ENCODE measurements around the gene PPP6R2.
"Not testable (repeated sequence)": the region's sequence is repeated elsewhere in the genome, so short reads cannot be mapped to it uniquely, and the experiment has no call there.

The PPP6R2 gene

DNA sequence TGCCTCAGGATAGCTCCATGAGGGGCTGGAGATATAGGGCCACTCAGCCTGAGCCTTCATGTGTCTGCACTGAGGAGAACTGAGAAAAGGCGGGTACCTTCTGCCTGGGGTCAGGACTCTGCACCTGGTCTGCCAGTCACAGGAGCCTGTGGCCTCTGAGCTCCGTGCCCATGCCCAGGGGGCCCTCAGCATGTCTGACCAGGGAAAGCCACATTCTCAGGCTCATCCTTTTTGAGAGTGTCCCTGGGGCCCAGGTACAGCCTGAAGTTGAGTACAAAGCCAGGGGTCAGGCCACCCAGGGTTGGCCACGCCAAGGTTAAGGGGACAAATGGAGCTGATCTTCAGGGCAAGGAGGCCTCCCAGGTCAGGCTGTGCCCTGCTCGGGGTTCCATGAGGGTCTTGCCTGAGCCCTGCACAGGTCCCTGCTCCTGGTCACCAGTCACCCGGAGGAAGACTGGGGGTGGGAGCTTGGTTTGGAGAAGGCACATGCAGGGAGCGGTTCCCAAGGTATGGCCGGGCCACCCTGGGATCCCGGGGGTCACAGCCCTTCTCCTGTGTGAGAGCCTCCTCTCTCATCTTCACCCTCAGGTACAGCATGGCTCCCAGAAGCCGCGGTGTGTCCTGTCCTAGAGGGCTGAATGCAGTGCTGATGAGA lies 22.3 kb upstream of the PPP6R2 start:
- no peak for TF ChIP-seq ZNF48 (tag by site-specific recombination; IDR thresholded peaks at IDR 0.05)
- no peaks in the 10 kb centered on the region for H3K4me1 ChIP-seq (ENCODE audit: control insufficient read depth, insufficient read depth, low read length)
- no peaks in the 10 kb centered on the region for H3K9me3 ChIP-seq (ENCODE audit: control insufficient read depth, insufficient read depth, low read depth, low read length)
- no peak overlapping the region for H3K27ac ChIP-seq (ENCODE audit: extremely low read depth, low read depth, low read length)
- ChIA-PET CTCF (interaction anchor here (0.5 to 1.6 kb wide), 2 partner anchors 21 to 22 kb away, joined by 3 to 5 read pairs; no protein-coding TSS in a partner anchor), POLR2A (interaction anchor here (3.5 kb wide), 1 partner anchor 14 kb away, joined by 15 read pairs; the partner anchor contains the start of gene PLXNB2)
- H3K36me3 ChIP-seq (ENCODE audit: control insufficient read depth in 2 of 2, insufficient read depth in 1 of 2, low read length in 2 of 2) = no peaks in the 10 kb centered on the region
- H3K4me3 ChIP-seq (ENCODE audit: low read depth, low read length) = no peak overlapping the region

DNA sequence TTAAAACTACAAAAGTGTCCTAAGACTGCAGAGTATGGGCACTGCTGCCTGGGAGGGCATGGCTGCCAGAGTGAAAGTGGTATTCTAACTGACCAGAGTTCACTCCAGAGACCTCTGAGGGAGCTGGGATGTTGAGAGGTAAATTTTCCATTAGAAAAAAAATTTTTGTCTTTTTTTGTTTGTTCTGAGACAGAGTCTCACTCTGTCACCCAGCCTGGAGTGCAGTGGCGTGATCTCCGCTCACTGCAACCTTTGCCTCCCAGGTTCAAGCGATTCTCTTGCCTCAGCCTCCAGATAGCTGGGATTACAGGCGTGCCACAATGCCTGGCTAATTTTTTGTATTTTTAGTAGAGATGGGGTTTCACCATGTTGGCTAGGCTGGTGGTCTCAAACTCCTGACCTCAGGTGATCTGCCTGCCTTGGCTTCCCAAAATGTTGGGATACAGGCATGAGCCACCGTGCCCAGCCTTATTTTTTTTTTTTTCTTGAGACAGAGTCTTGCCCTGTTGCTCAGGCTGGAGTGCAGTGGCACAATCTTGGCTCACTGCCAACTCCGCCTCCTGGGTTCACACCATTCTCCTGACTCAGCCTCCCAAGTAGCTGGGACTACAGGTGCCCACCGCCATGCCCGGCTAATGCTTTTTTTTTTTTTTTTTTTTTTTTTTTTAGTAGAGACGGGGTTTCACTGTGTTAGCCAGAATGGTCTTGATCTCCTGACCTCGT lies 20.6 kb upstream of the PPP6R2 start:
- H3K4me1 ChIP-seq (ENCODE audit: control insufficient read depth, insufficient read depth, low read length); H3K27ac ChIP-seq (ENCODE audit: extremely low read depth, low read depth, low read length); H3K4me3 ChIP-seq (ENCODE audit: low read depth, low read length); H3K9me3 ChIP-seq (ENCODE audit: control insufficient read depth, insufficient read depth, low read depth, low read length); H3K36me3 ChIP-seq (ENCODE audit: control insufficient read depth in 2 of 2, insufficient read depth in 1 of 2, low read length in 2 of 2): not testable (repeated sequence)
- ChIA-PET POLR2A (interaction anchor here (1.7 to 3.5 kb wide), 2 partner anchors 16 to 18 kb away, joined by 5 to 15 read pairs; partner anchors contain the start of gene PLXNB2), CTCF (interaction anchor here (0.8 to 1.5 kb wide), 4 partner anchors 11 to 81 kb away, joined by 4 to 6 read pairs (median 6); no protein-coding TSS in a partner anchor)
- peak; percentile 80 for TF ChIP-seq SCRT2 (tag by site-specific recombination; IDR thresholded peaks at IDR 0.05)
- TF ChIP-seq, protein P1, sequence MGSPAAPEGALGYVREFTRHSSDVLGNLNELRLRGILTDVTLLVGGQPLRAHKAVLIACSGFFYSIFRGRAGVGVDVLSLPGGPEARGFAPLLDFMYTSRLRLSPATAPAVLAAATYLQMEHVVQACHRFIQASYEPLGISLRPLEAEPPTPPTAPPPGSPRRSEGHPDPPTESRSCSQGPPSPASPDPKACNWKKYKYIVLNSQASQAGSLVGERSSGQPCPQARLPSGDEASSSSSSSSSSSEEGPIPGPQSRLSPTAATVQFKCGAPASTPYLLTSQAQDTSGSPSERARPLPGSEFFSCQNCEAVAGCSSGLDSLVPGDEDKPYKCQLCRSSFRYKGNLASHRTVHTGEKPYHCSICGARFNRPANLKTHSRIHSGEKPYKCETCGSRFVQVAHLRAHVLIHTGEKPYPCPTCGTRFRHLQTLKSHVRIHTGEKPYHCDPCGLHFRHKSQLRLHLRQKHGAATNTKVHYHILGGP (tag by site-specific recombination; IDR thresholded peaks at IDR 0.05) = peak; percentile 33; the same call in 1 of the 2 replicates
- TF ChIP-seq ZNF37A (tag by site-specific recombination; IDR thresholded peaks at IDR 0.05) = peak; percentile 57; the same call in 1 of the 2 replicates
- TF ChIP-seq, protein P2, sequence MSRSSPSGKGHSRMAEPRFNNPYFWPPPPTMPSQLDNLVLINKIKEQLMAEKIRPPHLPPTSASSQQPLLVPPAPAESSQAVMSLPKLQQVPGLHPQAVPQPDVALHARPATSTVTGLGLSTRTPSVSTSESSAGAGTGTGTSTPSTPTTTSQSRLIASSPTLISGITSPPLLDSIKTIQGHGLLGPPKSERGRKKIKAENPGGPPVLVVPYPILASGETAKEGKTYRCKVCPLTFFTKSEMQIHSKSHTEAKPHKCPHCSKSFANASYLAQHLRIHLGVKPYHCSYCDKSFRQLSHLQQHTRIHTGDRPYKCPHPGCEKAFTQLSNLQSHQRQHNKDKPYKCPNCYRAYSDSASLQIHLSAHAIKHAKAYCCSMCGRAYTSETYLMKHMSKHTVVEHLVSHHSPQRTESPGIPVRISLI (tag by site-specific recombination; IDR thresholded peaks at IDR 0.05) = peak; percentile 83
- 0 out of 2 replicates have a peak, but pooled peaks have one; percentile 38 for TF ChIP-seq ZNF624 (tag by site-specific recombination; IDR thresholded peaks at IDR 0.05)
- TF ChIP-seq, protein P3, sequence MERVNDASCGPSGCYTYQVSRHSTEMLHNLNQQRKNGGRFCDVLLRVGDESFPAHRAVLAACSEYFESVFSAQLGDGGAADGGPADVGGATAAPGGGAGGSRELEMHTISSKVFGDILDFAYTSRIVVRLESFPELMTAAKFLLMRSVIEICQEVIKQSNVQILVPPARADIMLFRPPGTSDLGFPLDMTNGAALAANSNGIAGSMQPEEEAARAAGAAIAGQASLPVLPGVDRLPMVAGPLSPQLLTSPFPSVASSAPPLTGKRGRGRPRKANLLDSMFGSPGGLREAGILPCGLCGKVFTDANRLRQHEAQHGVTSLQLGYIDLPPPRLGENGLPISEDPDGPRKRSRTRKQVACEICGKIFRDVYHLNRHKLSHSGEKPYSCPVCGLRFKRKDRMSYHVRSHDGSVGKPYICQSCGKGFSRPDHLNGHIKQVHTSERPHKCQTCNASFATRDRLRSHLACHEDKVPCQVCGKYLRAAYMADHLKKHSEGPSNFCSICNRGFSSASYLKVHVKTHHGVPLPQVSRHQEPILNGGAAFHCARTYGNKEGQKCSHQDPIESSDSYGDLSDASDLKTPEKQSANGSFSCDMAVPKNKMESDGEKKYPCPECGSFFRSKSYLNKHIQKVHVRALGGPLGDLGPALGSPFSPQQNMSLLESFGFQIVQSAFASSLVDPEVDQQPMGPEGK (tag by site-specific recombination; IDR thresholded peaks at IDR 0.05) = 0 out of 2 replicates have a peak, but pooled peaks have one; percentile 16
- TF ChIP-seq, protein P4, sequence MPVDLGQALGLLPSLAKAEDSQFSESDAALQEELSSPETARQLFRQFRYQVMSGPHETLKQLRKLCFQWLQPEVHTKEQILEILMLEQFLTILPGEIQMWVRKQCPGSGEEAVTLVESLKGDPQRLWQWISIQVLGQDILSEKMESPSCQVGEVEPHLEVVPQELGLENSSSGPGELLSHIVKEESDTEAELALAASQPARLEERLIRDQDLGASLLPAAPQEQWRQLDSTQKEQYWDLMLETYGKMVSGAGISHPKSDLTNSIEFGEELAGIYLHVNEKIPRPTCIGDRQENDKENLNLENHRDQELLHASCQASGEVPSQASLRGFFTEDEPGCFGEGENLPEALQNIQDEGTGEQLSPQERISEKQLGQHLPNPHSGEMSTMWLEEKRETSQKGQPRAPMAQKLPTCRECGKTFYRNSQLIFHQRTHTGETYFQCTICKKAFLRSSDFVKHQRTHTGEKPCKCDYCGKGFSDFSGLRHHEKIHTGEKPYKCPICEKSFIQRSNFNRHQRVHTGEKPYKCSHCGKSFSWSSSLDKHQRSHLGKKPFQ (tag by site-specific recombination; IDR thresholded peaks at IDR 0.05) = peak; percentile 97
- 0 out of 2 replicates have a peak, but pooled peaks have one; percentile 22 for TF ChIP-seq ZNF335 (tag by site-specific recombination; conservative IDR thresholded peaks at IDR 0.05)
- 0 out of 2 replicates have a peak, but pooled peaks have one; percentile 16 for TF ChIP-seq ZBTB17 (tag by site-specific recombination; IDR thresholded peaks at IDR 0.05)
- TF ChIP-seq ZNF112 (tag by site-specific recombination; IDR thresholded peaks at IDR 0.05) = peak; percentile 23; the same call in 1 of the 2 replicates
- TF ChIP-seq KLF16 (tag by site-specific recombination; IDR thresholded peaks at IDR 0.05) = 0 out of 2 replicates have a peak, but pooled peaks have one; percentile 22
- TF ChIP-seq SCRT1 (tag by site-specific recombination; IDR thresholded peaks at IDR 0.05; ENCODE audit: borderline replicate concordance) = peak; percentile 84
